CD4-positive, alpha-beta T cell treated with Interleukin-15 for 1 hour (primary cell): ENCODE measurements around the gene CD300LD.
A peak's percentile ranks its signal among the peaks of the same experiment; 100 is the strongest.

Experiments used
- DNase-seq: peaks from one replicate; pipeline ENCODE4 v3.0.0-alpha.2; 2020

CD300LD gene

GRCh38 chr17:74543406-74543805 is 48.7 kb downstream of the CD300LD start:
- DNase-seq = peak; percentile 2

GRCh38 chr17:74542727-74543383 is 49.2 kb downstream of the CD300LD start:
- DNase-seq = peak; percentile 6

- no peak for DNase-seq
Observed at GRCh38 chr17:74542166-74542565, 49.9 kb downstream of the CD300LD start.

- DNase-seq = peak; percentile 4
Observed at GRCh38 chr17:74541176-74542111, 50.6 kb downstream of the CD300LD start.

- no peak for DNase-seq
Observed at GRCh38 chr17:74539281-74539820, 52.7 kb downstream of the CD300LD start.

GRCh38 chr17:74536890-74537289 is 55.2 kb downstream of the CD300LD start:
- DNase-seq = no peak

GRCh38 chr17:74532115-74532514 is 60.0 kb downstream of the CD300LD start:
- DNase-seq = peak; percentile 83

- DNase-seq = no peak
Observed at GRCh38 chr17:74531231-74531761, 60.8 kb downstream of the CD300LD start, which contains the start of gene CD300LB. TSS of gene CD300LB (minus strand) at chr17:74531475. CDS start at chr17:74531350, 125 bp downstream.

- no peak for DNase-seq
Observed at GRCh38 chr17:74530831-74531150, 61.3 kb downstream of the CD300LD start.
